Kidney glomerular epithelial cell (primary cell): Measurements from ENCODE around the gene RFK.
"Not testable (repeated sequence)": the region's sequence is repeated elsewhere in the genome, so short reads cannot be mapped to it uniquely, and the experiment has no call there.

Experiments
- DNase-seq: peaks from one replicate; lab custom pipeline; 2025; lab: John Stamatoyannopoulos, UW

RFK gene

DNA sequence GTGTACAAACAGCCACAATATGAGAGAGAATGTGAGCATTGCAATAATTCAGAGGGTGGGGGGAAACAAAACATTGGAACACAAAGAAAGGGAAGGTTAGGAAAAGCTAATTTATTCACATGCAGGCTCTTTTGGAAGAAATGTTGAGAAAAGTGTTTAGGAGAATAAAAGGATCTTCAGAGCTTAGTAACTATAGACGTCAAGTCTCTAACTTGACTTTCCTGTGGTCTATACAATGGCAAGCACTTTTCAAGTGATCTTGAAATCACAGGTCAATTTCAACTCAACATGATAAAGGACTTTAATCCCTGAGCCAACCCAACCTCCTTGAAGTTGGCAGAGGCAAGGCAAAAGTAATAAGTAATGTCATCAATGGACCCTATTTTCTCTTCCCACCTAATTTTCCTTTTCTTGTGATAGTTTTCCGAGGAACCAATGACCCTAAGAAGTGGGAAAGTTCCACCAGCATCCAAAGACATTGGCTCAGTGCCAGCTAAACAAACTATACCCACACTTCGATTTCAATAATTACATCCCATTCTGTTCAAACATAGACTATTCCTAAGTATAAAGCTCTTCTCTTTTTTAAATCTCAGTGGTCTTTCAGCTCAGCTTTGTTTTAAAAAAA, 23.7 kb downstream of the RFK start:
- no peak for DNase-seq

DNA sequence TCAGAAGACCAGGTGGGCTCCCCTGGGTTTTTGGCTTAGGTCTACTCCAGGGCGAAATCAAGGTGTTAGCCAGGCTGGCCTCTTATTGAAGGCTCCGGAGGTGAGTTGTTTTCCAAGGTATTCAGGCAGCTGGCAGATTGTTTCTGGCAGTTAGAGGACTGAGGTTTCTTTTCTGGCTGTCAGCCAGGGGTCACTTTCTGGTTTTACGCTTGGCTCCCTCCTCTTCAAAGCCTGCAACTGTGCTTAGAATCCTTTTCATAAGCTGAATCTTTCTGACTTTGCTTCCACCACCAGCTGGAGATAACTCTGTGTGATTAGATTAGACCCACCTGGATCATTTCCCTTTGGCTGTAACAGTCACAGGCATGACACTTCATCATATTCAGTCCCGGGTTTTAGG, 24.6 kb downstream of the RFK start:
- DNase-seq: peak; percentile 90

DNA sequence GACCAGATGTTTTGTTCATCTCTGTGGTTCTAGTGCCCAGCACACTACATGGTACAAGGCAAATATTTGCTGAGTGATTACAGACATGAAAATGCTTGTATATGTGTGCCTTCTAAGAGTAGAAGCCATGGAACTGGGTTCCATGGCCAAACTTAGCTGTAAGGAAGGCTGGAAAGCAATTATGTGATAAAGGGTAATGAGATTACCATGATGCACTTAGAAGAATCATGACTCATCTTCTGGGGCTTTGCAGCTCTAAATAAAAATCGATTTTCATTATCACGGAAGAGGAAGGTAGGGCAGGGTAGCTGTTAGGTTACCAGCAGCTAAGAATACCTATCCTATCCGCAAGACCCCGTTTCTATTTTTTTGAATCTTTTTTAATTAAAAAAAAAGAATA, 28.0 kb downstream of the RFK start:
- no peak for DNase-seq

DNA sequence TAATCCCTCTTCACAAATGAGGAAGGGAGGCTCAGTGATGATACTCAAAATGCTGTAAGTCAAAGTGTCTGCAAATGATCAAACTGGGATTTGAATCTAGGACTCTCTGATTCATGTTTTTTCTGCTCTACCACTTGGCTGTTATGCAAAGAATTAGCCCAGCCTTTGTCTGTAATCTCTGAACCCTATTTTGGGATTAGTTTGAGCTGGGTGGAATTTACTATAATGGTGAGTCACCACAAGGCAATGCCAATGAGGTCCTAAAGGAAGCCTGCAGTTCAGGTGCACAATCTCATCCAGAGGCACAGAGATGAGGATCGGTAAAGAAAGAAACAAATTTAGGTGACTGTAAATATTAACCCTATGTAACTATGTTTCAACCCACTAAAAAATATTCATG, 29.2 kb downstream of the RFK start:
- DNase-seq: peak; percentile 89

DNA sequence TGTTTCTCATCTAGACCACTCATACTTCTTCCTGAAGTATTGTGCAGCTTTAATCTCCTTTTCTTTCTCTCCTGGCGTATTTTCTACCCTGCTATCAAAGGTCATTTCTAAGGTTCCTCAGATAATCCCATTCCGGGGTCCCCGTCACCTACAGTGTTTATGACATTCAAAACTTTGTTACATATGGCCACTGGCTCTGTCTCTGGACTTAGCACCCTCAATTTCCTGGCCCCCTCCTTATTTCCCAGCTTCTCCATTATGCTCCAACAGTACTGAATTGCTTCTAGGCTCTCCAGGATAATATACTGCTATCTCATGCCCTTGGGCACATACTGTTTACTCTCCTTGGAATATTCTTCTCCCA, 31.2 kb downstream of the RFK start:
- DNase-seq: no peak

DNA sequence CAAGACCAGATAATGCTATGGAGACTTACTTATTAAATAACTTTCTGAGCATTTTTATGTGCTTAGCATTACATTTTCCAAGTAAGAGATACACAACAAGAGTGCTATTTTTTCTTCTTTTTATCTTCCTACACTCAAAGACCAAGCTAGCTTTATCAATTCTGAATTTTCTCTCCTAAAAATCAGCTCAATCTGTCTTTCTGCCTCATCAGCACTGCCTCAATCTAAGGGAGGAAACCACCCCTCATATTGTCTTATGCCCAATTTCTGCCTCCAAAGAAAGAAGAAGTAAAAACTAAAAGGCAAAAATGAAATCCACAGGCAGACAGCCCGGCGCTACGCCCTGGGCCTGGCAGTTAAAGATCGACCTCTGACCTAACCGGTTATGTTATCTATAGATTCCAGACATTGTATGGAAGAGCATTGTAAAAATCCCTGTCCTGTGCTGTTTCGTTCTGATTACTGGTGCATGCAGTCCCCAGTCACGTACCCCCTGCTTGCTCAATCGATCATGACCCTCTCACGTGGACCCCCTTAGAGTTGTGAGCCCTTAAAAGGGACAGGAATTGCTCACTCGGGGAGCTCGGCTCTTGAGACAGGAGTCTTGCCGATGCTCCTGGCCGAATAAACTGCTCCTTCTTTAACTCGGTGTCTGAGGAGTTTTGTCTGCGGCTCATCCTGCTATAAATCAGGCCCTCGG, 31.7 kb downstream of the RFK start:
- DNase-seq: not testable (repeated sequence)

DNA sequence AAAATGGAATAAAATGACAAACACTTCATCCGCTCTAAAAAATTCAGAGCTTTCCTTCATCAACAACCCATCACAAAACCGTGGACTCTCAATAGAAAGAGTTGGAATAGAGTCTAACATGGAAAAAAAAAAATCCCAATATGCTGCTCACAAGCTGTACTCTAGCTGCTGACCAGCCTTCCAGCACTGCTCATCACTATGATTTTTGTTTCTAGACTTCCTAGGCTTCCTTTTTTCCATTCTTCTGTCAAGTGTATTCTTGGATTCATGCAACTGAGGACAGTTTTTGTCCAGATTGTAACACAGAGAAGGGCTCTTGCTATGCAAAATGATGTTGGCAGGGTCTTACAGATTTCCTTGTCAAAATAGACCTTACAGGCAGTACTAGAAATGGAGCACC, 34.5 kb downstream of the RFK start:
- DNase-seq: no peak

DNA sequence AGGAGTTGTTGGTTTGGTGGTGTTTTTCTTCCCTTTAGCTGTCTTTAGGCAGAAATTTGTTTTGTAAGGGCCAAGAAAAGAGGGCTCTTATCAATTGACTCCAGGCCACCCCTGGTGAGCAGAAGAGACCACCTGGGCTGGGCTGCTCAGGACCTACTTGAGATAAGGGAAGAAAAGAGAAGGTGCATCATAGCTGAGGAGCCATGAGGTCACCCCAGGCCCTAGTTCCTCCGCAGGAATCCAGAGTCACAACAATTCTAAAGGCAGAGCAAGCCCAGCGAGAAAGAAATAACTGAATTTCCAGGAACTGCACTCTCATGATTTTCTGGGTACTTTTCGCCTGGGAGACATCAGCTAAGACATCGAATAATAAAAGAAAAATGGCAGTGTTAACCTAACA, 34.9 kb downstream of the RFK start:
- DNase-seq: no peak

DNA sequence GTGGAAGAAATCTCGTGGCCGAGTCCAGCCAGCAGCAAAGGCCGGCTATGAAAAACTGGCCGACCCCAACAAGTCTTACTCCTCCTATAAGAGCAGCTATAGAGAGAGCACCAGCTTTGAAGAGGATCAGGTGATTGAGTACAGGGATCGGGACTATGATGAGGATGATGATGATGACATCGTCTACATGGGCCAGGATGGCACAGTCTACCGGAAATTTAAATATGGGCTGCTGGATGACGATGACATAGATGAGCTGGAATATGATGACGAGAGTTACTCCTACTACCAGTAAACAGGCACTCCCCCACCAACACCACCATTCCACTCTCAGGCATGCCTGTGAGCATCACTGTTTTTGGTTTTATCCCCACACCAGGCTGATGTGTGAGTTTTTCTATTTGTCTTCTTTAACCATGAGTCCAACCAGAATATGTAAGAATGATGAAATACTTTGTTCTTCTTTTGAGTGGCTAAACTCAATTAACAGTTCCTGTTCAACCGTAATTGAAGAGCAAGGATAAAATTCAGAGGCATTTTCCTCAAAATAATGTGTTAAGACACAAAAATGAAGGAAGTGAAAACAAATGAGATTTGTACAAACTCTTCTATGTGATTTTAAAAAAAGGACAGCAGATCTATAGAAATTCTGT, 35.5 kb downstream of the RFK start:
- no peak for DNase-seq

DNA sequence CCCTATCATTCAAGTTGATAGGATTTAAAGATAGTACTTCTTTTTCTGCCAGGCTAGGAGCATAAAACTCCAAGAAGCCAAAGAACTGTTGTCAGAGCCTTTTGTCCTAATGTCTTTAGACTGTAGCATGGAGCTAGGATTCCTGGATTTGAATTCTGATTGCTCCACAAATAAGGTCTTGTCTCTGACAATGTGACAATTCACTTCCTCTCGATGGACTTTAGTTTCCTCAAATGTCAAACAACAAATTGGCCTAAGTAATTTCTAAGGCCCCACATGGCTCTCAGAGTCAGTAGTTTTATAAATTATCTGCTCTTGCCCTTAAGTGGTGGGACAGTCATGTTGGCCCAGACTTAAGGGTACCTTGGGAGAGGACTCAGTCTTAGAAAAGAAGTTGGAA, 36.7 kb downstream of the RFK start:
- no peak for DNase-seq

DNA sequence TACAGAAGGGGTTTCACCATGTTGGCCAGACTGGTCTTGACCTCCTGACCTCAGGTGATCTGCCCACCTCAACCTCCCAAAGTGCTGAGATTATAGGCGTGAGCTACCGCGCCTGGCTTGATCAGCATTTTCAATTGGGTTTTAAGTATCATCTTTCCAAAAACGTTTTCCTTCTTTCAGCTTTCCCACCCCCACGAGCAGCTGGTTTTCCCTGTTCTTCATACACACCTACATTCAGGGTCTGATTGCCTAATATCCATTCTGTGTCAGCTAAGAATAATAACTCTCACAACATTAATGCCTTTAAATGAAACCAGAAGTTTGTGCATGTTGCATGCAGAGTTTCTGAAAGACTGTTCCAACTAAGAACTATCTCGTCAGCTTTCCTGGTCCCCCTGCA, 38.3 kb downstream of the RFK start:
- DNase-seq: no peak

DNA sequence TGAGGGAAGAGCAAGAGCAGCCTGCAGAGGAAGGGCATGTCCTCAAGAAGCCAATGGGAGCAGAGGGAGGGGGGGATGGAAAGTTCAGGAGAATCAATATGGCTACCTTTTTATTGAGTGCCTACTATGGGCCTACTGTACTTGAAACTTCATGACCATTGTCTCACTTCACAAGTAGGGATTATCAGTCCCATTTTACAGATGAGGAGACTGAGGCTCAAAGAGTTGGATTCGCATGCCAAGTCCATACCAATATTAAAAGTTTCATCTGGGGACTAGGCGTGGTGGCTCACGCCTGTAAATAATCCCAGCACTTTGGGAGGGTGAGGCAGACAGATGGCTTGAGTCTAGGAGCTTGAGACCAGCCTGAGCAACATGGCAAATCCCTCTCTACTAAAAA, 40.0 kb downstream of the RFK start:
- no peak for DNase-seq

DNA sequence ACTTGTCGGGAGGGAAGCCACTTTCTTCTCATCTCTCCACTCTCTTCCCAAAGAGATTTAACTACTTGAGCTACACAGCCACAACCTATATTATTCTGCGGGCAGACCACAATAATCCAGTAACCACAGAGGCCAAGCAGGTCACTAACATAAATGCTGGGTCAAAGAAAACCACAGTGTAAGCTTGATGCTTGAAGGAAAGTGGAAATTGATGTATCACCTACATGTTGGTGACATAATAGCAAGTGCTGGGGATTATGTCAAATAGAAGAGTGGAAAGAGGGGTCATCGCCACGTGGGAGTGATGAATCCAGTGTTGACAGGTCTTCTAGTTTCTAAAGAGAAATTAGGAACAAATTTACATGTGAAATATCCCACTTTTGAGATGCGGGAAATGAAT, 40.9 kb downstream of the RFK start:
- DNase-seq: no peak

DNA sequence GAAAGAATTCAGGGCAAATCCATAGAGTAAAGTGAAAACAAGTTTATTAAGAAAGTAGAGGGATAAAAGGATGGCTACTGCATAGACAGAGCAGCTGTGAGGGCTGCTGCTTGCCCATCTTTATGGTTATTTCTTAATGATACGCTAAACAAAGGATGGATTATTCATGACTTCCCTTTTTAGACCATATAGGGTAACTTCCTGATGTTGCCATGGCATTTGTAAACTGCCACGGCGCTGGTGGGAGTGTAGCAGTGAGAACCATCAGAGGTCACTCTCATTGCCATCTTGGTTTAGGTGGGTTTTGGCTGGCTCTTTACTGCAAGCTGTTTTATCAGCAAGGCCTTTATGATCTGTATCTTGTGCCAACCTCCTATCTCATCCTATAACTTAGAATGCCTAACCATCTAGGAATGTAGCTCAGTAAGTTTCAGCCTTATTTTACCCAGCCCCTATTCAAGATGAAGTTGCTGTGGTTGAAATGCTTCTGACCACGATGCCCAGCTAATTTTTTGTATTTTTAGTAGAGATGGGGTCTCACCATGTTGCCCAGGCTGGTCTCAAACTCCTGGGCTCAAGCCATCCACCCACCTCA, 42.1 kb downstream of the RFK start:
- no peak for DNase-seq

DNA sequence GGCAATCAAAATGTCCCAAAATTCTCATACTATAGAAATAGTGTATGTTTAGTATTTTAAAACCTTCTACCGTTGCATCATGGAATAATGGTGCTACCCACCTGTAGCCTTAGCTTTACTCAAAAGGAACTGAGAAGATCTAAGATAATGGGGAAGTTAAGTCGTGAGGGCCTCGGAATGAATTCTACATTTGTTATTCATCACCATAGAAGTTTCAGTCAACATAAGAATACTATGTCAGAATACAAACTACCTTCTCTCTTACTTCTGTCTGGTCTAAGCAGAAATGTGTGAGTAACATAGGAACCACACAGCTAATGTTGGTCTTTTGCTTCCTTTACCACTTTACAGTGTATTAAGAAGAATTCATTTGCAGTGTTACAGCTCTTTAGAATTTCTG, 43.2 kb downstream of the RFK start:
- DNase-seq: no peak

DNA sequence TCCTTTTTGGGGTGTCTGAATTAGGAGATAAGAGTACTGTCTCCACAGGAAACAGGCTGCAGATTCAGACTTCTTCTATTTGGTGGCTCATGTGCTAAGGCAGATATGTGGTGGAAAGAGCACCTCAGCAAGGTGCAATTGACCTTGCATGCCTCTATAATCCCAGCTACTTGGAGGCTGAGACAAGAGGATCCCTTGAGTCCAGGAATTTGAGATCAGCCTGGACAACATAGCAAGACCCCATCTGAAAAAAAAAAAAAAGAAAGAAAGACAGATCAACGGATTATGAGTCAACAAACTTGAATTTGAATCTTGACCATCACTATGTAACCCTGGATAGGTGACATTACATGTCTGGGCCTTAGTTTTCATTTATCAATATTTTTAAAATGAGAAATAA, 44.4 kb downstream of the RFK start:
- DNase-seq: no peak

DNA sequence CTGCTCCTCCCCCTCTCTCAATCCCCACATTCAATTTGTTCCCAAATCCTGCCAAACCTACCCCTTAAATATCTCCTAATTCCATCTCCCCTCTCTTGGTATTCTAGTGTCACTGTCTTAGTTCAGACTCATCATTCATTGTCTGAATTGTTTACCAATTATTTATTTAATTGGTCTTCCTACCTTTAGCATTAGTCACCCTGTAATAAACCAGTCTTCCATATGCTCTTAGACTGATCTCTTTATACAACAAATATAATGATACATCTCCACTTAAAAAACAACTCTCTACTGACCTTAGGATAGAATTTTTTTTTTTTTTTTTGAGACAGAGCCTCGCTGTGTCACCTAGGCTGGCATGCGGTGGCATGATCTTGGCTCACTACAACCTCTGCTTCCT, 51.4 kb downstream of the RFK start:
- DNase-seq: no peak

DNA sequence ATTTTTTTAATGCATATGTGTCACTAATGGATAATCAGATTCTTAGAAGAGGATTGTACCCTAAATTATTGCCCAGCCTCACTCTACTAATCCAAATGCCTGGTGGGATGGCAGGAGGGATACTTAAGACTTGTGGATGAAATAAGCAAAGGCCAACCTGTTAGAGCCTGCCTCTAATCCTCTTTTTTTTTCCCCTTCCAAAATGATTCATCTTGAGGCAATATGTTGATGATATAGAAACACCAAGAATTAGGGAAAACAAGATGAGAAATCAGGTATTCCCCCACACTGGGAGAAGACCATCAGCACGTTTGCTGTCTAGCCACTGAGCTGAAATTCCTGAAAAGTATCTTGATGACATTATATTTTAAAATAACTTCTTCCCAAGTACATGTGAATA, 52.0 kb downstream of the RFK start:
- DNase-seq: no peak

DNA sequence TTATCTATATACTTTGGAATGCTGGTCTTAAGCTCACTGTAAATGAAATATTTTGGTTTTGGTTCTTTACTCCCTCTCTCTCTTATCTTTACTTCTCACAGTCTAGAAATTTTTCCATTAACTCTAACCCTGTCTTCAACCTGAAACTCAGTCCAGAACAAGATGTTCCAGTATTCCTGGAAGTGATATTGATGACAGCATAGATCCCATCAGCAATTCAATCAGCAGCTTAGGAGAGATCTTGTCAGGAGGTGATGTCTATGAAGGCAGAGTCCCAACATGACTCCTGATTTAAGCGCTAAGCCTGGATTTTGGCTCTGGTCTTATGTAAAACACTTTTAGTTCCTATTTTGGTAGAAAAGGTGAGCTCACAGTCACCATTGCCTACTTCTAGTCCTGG, 52.6 kb downstream of the RFK start:
- no peak for DNase-seq

DNA sequence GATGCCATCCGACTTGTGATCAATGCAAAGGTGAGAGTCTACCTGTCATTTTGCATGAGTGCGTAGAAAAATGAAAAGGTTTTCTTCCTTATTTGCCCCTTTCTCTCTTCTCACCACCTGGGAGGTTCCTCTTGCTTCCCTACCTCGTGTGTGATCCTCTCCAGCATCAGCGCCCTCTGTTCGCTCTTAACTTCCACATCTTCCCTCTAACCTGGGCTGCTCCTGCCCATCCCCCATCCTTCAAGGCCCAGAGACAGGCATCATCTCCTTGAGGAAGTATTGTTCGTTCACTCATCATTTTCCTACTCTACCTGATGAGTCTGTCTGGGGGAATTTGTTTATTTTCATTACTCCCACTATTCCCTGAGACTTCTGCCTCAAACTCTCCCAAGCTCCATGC, 55.8 kb downstream of the RFK start:
- DNase-seq: no peak

DNA sequence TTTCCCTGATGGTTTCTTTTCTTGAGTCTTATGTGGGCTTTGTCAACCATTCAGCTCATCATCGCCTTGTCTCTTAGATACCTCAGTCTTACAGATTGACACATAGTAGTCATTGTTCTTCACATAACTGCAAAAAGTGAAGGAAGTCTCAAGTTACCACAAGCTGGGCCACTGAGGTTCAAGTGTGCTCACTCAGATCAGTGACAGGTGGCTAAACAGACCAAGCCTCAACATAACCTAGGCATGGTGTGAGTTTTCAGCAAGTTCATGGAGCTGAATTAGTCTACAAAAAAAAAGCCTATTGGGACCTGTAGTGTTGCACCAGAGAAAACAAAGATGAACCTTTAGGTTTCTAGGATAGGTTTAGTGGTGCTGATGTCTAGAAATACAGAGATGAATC, 58.2 kb downstream of the RFK start:
- DNase-seq: no peak
